ENCODE results near the gene TPCN1.

TPCN1 gene

DNA sequence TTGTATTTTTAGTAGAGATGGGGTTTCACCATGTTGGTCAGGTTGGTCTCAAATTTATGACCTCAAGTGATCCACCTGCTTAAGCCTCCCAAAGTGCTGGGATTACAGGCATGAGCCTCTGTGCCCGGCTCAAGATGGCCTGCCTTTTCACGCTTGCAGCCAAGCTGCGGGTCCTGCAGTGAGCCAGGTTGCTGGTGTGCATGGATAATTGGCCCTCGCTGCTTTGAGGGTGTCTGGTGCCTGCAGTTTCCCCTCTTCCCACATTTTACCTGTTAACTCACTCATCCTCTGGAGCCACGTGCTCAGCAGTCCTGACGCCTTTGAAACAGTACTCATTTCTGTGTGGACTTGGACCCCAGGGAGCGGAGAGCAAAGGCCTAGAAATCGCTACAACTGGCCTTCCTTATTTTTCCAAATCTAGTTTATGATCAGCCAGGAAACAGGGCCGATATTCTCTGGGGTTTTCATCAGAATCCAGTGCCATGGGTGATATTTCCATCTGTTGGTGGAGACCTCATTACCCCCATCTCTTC, 42.2 kb downstream of the TPCN1 start:
- no peak for DNase-seq

DNA sequence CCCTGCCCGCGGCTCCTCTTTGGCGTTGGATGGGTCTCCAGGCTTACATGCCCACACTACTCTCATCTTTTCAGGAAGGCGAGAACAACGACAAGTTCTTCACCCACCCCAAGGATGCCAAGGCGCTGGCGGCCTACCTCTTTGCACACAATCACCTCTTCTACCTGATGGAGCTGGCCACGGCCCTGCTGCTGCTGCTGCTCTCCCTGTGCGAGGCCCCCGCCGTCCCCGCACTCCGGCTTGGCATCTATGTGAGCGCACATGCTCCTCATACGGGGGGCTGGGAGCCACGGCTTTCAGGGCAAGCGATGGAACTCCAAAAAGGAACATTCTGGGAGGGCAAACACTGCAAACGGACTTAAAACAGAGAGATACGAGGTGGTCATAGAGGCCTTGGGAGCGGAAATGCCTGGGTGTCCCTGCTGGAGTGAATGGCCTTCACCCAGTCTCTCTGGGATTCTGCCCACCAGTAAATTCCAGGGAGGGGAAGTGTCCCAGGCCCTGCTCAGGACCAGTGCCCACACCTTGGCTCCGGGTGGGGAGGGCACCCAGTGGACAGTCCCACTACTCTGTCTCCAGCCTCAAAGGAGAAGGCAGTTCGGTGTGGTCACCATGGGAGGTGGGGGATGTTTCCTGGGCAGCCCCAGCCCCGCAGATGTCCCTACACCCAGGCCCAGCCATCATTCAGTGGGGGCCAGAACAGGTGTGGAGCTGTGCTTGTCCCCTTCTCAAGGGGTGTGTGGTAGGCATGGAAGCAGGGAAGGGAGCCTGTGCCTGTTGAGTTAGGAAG, 45.0 kb downstream of the TPCN1 start:
- DNase-seq, result no peak

DNA sequence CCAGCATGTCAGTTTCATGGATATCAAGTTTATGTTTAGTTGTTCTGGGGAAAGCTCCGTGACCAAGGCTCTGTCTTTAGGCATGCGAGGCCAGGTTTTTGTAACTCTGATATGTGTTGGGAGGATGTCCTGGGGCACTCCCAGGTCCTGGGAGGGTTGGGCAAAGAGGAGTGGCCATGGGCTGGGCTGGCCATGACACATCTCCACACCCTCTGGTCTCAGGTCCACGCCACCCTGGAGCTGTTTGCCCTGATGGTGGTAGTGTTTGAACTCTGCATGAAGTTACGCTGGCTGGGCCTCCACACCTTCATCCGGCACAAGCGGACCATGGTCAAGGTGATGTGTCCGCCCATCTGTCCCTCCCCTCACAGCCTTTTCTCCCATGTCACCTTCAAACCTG, 46.4 kb downstream of the TPCN1 start:
- no peak for DNase-seq

DNA sequence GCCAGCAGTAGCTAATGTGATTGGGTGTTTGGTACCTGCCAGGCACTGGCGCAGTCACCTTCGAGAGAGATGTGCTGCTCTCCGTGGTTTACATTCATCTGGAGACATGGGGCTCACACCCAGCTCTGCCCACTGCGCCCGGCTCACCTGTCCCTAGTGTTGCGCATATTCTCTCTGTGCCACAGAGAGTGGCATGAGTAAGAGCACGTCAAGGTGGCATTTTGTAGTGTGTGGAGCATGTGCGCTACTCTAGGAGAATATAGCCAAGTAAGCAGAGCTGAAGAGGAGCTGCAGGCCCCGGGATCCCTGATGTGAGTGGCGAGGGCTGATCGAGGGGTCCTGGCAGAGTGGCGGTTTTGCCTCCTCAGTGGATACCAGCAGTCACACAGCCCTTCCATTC, 46.9 kb downstream of the TPCN1 start:
- DNase-seq, result no peak

DNA sequence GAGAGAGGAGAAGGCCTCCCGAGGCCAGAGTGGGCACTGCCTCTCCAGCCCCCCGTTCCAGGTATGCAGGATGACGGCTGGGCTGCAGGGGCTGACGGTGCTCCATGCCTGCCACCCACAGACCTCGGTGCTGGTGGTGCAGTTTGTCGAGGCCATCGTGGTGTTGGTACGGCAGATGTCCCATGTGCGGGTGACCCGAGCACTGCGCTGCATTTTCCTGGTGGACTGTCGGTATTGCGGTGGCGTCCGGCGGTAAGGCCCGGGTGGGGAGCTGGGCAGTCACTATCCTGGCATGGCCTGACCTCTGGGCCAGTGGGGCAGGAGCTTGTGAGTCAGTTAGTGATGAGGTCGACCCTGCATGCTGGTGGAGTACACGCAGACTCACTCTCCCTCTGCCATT, 47.4 kb downstream of the TPCN1 start:
- no peak for DNase-seq

DNA sequence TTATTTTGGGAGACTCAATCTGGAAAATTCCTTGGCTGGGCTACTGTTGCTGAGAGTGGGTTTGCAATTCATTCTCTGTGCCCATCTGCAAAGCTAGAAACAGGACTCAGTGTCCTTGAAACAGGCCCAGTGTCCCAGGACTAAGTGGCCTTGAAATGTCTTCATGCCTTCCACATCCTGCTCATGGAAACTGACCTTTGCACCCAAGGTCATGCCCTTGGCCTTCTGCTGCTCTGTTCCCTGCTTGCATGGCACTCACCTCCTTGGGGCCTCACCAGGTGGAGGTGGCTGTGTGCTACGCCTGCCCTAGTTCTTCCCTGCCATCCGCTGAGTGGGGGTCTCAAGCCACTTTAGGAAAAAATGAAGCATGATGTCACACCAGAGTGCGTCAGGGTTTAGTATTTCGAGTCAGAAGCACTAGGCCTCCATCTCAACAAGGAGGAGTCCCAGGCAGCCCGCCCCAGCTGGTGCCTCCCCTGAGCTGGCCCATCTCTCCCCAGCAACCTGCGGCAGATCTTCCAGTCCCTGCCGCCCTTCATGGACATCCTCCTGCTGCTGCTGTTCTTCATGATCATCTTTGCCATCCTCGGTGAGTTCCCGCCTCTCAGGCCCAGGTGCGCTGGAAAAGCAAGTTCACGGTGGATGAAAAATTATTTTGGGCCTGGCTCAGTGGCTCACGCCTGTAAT, 48.1 kb downstream of the TPCN1 start:
- no peak for DNase-seq

DNA sequence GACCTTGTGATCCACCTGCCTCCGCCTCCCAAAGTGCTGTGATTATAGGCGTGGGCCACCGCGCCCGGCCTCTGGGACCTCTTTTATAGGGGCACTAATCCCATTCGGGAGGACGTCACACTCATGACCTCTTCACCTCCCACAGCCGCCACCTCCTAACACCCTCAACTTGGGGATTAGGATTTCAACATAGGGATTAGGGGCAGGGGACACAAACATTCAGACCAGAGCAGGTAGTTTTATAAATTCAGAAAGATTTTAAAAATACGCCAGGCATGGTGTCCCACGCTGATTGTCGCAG, 49.4 kb downstream of the TPCN1 start:
- no peak for DNase-seq

DNA sequence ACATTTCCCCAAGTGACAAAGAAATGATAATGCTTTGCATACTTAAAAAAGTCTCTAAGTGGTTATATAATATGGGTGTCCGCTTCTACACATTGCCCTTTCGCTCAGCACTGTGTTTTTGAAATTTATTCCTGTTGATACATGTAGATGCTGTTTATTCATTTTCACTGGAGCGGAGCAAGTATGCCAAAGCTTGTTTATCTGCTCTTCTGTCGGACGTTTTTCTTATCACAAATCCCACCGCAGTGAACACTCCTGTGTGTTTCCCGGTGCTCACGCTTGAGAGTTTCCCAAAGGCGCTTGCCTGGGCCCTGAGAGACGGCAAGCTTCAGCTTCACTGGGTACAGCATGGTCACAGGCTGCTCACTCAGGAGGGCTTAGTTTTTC, 50.2 kb downstream of the TPCN1 start:
- no peak for DNase-seq

DNA sequence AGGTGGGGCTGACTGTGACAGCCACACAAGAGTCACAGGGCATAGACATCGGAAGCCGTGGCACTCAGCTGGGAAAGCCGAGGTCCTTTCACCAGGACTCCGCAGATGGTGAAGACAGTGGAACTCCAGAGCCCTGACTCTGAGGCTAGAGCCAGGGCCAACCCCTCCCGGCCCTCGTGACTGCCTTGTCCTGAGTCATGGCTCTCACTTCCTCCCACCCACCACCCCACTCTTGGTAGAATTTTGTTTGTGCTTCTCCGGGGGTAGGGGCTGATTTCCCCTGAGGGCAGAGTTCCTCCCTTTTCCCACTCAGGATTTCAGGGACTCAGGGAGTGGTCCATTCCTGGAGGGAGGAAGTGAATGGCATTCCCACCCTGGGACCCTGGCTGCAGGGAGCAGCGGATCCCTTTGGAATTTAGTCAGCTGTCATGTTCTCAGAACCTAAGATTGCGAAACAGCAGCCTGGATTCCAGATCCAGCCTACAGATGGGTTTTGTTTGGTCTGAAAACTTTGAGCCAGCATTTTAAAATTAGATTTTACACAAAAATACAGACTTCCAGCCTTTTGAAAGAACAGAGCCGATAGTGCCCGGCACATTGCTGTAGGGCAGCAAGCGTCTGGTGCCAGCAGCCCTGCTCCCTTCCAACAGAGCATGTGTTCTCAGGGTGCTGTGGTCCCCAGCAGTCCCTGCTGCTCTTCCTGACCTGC, 50.7 kb downstream of the TPCN1 start:
- DNase-seq, result no peak

DNA sequence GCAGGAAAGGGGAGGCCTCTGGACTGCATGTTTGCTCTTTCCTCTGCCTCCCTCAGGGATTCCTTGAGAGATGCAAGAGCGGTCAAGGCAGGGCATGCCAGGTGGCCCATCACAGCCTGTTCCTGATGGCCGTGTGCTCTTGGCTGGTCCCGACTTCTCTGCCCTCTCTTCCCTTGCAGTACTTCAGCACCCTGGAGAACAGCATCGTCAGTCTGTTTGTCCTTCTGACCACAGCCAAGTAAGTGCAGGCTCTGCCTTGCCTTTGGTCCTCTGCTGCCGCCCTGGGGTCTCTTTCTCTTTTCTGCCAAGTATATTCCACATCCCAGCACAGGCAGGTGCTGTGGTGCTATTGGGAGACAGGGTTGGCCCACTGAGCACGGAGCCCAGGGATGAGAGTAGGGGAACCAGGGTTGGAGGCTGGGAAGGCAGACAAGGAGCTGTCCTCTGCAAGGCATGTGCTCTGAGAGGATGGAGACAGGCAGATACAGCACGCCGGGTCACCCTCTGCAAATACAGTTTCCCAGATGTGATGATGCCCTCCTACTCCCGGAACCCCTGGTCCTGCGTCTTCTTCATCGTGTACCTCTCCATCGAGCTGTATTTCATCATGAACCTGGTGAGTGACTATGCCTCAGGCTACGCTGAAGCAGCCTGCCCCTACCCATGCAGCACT, 51.9 kb downstream of the TPCN1 start:
- no peak for DNase-seq

DNA sequence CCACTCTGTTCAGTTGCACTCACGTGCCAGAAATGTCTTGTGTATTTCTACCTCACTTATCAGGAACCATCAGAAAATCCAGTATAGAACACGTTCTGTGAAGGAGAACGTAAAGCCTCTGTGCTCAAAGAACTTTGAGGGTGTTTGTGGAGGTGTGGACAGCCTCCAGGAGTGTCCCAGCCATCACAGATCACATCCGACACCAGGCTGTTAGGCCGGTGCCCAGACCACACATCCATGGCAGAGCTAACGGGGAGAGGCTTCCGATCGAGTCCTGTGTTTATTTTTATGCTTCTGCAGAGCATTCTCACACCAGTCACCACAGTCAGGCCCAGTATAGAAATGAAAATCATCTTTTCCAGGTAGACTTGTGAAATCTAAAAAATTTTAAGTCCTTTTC, 53.6 kb downstream of the TPCN1 start:
- no peak for DNase-seq

DNA sequence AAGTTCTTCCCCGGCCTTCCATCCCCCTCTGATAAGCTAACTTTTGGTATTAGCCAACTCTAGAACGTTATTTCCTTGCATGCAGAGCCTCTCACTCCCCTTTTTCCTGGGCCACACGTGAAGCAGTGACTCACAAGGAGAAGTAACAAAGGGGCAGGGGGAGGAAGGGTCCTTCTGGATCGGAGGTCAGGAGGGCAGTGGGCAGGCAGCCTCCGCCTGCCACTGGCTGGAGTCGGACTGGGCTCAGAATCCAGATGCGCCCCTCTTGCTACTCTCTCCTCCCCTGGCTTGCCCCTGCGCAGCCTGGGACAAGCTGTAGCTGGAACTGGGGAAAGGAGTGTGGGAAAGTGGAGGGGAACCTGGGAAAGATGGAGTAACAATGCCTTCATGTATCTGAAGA, 55.0 kb downstream of the TPCN1 start:
- no peak for DNase-seq

DNA sequence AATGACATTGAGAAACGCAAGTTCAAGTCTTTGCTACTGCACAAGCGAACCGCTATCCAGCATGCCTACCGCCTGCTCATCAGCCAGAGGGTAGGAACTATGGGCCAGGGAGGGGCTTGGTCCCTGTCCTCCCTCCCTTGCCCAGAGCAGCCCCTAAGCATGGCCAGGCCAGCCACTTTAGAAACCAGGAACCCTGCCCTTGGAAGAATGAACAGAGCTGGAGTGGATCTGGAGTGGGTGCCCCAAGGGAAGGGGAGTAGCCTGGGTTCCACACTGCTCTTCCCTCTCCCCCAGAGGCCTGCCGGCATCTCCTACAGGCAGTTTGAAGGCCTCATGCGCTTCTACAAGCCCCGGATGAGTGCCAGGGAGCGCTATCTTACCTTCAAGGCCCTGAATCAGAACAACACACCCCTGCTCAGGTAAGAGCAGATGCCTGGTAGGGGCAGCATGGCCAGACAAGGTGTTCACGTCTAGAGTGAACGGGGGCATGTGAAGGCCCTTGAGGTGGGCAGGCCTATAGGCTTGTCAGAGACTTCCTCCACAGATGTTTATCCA, 55.8 kb downstream of the TPCN1 start:
- DNase-seq, result no peak

DNA sequence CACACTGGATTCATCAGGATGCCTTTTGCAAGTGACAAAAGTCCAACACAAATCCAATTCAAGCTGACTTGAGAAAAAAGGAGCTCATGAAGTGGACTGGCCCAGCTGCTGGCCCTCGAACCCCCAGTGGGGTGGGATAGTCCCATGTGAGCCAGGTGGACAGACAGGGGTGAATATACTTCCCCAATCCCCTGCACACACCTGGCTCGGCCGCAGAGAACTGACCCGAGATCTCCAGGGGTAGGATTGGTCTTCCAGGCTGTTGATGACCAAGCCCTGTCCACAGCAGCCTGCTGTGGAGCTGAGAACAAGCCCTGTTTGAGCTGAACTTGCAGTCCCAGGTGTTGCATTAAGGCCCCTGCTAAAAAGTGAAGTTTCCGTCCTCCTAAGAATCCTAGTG, 56.2 kb downstream of the TPCN1 start:
- no peak for DNase-seq

DNA sequence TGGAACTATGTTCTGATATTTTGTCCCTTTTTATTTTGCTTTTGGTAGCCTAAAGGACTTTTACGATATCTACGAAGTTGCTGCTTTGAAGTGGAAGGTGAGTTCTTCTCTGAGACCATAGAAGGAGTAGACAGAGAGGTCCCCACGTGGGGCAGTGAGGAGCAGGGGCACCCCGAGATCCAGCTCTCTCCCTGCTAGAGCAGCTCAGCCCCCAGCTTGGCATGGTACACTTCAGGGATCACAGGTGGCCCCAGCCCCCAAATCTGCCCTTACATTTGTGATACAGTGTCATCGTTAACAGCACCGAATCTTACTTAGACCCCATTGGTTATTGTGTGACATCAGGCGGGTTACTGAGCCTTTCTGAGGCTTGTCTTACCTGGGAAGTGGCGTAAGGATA, 56.9 kb downstream of the TPCN1 start:
- DNase-seq, result no peak

DNA sequence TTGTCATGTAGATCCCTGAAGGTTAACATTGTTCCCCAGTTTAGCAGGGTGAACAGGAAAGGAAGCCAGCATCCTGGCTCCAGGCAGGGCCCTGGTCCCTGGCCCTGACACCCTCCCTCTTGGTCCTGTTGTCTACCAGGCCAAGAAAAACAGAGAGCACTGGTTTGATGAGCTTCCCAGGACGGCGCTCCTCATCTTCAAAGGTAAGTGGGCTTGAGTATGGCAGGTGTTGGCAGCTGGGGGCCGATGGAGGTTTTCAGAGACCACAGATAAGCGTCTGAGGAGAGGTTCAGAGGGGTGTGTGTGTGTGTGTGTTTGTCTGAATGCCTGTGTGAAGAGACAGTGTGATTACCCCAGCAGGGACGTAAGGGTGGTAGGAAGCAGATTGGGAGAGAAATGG, 57.4 kb downstream of the TPCN1 start:
- DNase-seq, result no peak

DNA sequence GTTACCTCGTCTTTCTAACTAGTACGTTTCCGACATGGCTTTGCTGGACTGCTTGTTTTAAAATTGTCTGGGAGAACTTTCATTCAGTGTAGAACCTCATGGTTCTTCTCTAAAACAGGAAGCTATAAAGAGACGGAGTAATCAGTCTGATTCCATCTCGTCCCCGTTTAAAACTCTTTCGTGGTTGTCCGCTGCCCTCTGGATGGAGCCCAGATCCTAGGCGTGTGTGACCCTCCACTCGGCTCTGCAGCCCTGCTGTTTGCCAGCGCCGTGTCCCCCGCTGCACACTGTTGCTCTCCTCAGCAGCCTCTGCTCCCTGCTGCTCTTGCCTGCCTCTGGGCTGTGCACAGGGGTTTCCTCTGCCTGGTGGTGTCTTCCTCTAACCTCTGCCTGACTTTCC, 63.5 kb downstream of the TPCN1 start:
- DNase-seq, result no peak

DNA sequence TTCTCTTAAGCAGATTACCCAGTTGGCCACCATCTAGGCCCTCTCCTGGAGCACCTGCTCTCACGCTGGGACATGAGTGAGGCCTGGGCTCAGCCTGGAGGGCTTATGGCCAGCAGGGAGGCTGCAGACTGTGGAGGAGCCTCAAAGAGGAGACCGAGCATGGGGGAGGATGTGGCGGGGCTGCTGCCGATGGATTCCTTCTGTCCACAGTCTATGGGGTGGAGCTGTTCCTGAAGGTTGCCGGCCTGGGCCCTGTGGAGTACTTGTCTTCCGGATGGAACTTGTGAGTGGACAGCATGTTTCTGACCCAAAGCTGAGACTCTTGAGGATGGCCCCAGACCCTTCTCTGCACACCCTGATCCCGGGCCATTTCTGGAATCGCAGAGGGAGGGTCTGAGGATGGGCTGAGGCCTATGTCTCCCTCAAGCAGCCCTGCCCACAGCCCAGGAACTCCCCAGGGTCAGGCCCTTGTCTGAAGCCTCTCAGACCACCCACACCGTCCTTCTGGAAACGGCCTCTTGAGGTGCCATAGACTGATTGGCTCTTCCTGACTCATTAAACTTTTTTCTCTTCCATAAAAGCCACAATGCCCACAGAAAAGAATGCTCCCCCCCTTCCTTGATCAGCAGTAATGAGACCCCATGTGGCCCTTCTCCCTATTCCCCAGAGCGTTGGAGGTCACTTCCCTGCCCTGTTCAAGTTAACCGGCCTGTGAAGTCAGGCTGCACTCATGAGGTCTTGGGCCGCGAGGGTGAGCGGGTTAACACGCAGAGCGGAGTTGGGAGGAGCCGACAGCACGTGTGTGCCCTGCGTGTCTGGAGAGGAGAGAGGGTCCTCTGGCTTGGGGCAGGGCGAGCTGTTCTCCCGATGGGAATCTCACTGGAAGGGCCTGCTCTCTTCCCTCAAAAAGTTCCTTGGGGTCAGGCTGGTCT, 64.7 kb downstream of the TPCN1 start:
- DNase-seq, result no peak

DNA sequence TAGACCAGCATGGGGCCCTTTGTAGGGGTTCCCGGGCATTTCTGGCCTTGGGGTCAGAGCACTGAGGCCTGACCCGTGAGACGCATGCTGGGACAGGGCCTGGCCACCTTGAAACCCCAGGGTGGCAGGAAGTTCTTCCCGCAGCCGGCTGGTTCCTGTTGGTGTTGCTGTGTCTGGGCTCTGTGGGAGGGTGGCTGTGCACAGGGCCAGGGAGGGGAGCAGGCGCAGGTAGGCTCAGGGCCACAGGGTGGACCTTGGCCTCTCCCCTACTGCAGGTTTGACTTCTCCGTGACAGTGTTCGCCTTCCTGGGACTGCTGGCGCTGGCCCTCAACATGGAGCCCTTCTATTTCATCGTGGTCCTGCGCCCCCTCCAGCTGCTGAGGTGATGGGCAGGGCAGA, 65.4 kb downstream of the TPCN1 start:
- DNase-seq, result no peak

DNA sequence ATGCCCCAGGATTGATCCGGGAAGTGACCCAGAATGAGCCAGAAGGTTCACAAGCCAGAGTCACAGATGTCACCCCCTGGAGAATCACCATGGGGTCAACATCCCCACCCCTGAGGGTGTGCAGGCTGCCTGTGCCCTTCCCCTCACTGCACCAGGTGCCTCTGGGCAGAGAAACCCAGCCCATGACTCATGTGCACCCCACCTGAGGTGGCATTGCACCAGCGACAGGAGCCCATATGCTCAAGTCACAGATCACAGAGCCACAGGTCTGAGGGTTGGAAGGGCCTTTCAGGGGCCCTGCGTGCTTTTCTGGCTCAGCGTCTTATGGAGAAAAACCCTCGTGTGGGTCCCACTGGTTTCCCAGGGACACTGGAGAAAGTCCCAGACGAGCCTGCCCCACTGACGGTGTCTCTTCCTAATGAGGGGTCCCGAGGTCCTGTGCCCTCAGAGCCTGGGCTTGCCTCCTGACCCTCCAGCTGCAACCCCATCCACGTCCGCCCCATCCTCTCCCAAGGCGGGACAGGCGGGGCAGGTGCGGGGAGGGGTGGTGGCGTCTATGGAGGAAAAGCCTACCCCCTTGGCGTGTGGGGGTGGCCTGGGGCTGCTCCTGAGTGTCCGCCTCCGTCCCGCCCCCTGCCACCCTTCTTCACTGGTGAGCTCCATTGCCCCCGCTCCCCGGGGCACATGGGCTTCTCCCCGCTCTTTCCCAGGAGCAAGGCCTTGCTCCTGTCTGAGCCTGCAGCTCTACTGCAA, 66.1 kb downstream of the TPCN1 start:
- no peak for DNase-seq

DNA sequence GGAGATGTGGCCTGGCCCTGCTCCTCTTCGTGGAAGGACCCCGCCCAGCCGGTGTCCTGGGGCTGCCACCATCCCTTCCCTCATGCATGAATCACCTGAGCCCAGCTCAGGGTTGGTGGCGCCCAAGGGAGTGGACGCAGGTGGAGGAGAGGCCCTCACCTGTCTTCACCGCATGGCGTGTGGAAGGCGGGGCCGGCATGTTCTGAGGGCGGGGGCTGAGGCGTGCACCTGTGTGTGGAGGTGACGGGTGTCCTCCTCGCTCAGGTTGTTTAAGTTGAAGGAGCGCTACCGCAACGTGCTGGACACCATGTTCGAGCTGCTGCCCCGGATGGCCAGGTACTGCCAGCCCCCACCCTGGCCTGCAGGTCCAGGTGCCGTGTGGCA, 66.6 kb downstream of the TPCN1 start:
- DNase-seq, result no peak

Data from DMS53 (cell line).